ENCODE measurements around the gene COMMD3. TPM values are rescaled to one million over a fixed set of nuclear protein-coding genes. Genes with fewer than 3 reads are reported as not detected.

Gene COMMD3
- total and polyA plus RNA-seq, 2 of the 8 experiments (the other 6 are each of a cell fraction or from before 2014, with no cell fraction given) = 2.3 to 2.7 TPM

GRCh38 chr10:22343731-22344130, 27.5 kb downstream of the COMMD3 start (continued):
- TF ChIP-seq RXRA (IDR thresholded peaks at IDR 0.05; ENCODE audit: insufficient read depth, low read depth, low read length) (no peak), CHD2 (IDR thresholded peaks at IDR 0.05; ENCODE audit: low read length) (no peak)

All from H1 (cell line).